OCI-M2 (cell line): ENCODE measurements around the gene NUP98.

ENCODE experiments used
- DNase-seq: peaks from one replicate; lab custom pipeline; 2025; ENCODE audit not compliant: unreplicated experiment; lab: John Stamatoyannopoulos, UW

NUP98 gene

GRCh38 chr11:3738723-3739122 lies 58.6 kb downstream of the NUP98 start:
- DNase-seq: no peak

- no peak for DNase-seq
Measured at GRCh38 chr11:3738241-3738640, 59.1 kb downstream of the NUP98 start.

GRCh38 chr11:3737386-3737933 lies 59.9 kb downstream of the NUP98 start:
- DNase-seq: no peak

- no peak for DNase-seq
Measured at GRCh38 chr11:3736816-3737215, 60.5 kb downstream of the NUP98 start.

DNA sequence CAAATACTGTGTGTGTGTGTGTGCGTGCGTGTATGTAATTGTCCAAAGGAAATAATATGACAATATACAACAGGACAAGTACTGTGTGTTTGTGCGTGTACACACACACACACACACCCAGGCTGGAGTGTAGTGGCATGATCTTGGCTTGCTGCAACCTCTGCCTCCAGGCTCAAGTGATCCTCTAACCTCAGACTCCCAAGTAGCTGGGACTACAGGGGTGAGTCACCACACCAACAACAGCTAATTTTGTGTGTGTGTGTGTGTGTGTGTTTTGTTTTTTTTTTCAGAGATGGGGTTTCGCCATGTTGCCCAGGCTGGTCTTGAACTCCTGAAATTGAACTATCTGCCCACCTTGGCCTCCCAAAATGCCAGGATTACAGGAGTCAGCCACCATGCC lies 61.5 kb downstream of the NUP98 start:
- DNase-seq: no peak

DNA sequence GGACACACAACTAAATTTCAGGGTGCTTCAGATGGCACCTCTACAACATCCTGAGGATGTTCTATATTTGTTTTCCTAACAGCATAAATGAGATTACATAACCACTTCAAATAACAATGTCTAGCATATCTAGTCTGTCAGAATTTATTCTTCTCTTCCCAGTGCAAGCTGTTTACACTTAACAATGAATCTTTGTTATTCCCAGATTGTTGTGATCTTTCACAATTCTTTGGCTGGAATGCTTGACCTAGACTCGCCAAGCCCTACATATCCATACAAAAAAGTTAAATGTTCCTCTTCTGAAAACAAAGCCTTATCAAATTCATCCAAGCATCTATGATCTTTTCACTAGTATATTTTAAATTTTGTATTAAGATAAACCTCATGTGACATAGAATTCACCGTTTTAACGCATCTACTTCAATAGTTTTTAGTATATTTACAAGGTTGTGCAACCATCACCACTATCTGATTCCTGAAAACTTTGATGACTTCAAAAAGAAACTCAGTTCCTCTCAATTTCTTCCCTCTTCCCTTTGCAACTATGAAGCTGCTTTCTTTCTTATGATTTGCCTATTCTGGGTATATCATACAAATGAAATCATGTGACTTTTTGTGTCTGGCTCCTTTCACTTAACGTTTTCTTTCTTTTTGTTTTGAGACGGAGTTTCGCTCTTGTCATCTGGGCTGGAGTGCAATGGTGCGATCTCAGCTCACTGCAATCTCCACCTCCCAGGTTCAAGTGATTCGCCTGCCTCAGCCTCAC lies 64.5 kb downstream of the NUP98 start:
- DNase-seq: no peak

DNA sequence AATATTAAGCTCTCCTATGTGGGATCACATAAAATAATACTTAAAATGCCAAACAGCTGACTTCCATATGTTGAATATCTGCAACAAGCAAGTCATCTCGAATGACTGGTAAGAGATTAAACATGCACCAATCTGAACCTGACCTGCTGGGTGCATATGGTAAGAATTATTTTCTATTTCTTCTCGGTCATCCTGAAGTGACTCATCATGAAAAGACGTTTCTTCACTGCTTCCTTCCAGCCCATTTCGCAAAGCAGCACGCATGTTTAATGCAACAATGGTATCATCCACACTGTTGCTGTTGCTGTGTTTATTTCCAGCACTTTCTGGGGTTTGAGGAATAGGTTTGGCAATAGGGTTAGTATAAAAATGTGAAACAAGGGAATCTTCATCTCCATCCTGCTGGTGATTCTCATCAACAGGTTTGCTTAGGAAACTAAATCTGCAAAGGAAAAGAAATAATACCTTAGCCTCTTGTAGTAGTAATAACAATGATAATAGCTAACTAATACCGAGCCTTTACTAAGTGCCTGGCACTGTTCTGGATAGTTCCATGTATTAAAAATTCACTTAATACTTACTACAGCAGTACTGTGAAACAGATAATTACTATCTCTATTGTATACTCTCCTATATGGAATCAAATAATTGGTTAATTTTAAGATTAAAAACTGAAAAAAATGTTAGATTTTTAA lies 74.2 kb downstream of the NUP98 start:
- DNase-seq: no peak

DNA sequence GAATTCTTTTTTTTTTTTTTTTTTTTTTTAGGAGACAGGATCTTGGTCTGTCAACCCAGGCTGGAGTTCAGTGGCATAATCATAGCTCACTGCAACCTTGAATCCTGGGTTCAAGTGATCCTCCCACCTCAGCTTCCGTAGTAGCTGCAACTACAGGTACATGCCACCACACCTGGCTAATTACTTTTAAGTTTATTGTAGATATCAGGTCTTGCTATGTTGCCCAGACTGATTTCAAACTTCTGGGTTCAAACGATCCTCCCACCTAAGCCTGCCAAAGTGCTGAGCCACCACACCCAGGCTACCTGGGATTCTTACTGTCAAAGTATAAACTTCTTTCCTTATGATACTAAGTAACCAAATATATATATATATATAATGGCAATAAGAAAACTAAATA lies 75.3 kb downstream of the NUP98 start:
- no peak for DNase-seq

- no peak for DNase-seq
Measured at GRCh38 chr11:3720997-3721396, 76.4 kb downstream of the NUP98 start.

DNA sequence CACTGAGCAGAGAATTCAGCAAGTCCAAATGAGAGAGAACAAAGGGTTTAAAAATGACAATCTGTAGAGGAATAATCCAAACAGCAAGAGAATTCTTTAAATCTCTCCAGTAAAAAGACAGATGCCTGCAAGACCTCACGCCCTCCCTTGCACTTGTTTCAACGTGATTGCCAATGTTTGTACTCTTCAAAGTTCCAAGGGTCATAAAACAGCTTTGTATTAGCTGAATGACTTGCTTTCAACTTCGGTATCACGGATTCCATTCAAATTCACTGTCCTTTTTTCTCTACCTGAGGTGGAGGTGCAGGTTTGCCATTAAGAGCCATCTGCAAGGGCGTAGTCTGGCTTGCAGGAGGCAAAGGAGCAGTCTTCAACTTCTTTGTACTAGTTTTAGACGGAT lies 85.1 kb downstream of the NUP98 start:
- DNase-seq: no peak

GRCh38 chr11:3710485-3711259 lies 86.7 kb downstream of the NUP98 start:
- no peak for DNase-seq

DNA sequence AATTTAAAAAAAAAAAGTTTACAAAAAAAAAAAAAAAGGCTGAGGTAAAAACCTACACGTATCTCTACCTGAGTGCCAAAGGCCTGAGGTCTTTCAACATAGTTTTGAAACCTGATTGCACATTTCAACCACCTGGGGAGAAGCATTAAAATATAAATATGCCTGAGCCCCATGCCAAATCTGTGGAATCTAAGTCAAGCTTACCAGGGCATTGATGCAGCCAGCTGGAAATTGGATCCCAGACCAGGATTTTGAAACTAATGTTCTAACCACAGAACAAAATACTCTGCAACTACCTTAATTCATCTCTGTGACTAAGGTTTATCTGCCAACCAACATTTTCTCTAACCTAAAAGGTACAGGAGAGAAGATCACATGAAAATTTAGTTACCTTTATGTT lies 87.4 kb downstream of the NUP98 start:
- no peak for DNase-seq

GRCh38 chr11:3707176-3707575 lies 90.2 kb downstream of the NUP98 start:
- DNase-seq: no peak

GRCh38 chr11:3703383-3703782 lies 94.0 kb downstream of the NUP98 start:
- DNase-seq: no peak

DNA sequence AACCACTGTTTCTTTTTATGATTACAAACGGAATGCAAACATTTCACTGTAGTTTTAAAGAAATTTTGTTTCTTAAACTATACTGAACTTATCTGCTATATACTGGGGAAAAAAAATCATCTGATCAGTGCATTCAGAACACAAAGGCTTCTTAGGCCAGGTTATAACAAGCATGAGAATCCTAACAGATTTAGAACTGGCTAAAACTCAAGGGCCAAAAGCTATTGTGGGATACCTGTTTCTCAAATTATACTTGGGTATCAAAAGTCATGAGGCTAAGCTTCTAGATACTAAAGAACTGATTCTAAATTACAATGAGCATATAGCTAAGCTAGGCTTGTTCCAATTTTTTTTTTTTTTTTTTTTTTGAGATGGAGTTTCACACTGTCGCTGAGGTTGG lies 96.4 kb downstream of the NUP98 start:
- DNase-seq: no peak

DNA sequence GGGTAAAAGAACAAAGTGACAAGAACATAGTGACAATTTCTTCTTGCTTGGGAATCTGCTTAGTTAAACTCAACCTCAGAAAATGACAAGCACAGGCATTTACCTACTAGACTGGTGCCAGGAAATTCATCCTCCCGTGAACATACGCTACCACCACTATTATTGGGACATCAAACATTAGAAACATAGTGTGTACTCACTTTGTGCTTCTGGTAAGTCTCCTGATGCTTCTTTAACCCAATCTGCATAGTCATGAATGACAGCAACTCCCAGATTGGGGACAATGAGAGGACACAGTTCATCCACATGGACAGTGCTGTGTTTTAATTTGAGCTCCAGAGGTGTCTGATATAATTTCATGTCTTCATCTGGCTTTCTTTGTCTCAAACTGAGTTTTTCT lies 96.9 kb downstream of the NUP98 start:
- no peak for DNase-seq

DNA sequence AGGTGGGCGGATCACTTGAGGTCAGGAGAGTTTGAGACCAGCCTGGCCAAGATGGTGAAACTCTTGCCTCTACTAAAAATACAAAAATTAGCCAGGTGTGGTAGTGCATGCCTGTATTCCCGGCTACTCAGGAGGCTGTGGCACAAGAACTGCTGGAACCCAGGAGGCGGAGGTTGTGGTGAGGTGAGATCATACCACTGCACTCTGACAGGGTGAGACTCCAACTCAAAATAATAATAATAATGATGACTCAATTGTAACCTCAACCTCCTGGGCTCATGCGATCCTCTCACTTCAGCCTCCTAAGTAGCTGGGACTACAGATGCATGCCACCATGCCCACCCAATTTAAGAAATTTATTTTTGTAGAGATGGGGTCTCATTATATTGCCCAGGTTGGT lies 110.6 kb downstream of the NUP98 start:
- DNase-seq: no peak

DNA sequence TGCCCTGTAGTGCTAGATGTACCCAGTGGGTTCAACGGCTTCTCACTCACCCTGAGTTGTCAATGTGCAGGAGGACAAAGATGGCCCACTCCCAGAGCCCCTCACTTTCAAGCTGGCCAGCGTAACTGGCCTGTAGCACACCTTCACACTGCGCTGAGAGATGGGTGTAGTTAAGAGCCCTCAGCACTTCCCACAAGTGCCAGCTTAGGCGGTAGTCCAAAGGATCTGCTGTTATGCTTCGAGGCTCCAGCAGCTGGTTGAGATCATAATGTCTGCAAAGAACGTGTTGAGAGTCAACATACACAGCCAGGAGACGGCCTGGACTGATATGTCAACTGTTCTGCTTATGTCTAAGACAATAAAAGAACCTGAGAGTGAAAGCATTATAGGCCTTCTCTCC lies 111.4 kb downstream of the NUP98 start:
- no peak for DNase-seq

DNA sequence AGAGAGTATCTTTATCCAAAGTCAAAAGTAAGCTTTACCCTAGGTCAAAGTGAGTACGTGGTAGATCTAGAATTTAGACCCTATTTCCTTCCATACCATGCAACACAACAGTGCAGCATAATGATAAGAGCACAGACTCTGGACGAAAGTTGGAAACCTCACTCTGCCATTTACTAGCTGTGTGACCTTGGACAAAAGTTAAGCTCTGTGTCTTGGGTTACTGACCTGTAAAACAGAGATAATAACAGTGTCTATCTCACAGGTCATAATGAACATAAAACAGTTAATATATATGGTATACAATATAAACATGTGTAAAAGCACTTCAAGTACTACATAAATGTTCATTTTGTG lies 112.6 kb downstream of the NUP98 start:
- no peak for DNase-seq

- no peak for DNase-seq
Measured at GRCh38 chr11:3684129-3684818, 113.1 kb downstream of the NUP98 start.

DNA sequence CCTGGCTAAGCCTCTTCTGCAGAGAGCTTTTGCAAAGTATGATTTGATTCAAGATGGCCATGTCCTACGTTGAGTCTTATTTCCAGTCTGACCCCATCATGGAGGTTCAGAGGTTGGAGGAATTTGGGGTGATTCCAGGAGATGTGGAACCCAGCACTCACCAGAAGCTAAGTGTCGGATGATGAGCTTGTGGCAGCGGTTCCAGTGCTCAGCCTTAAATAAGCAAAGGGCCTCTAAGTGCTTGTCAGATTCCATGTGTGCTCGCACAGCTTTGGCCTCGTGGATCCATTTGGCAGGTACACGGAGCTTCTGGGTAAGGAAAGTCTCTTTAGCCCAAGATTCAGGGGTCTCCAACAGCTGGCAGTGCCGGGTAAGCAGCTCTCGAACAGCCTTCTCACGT lies 114.3 kb downstream of the NUP98 start:
- no peak for DNase-seq
